Gastrocnemius medialis (tissue), 4 donors: Measurements from ENCODE around the gene PPFIA1.

Experiments
- CTCF ChIP-seq, 5 experiments: fragments of 450-650 bp in 3 of 5; fragments of 200-600 bp in 2 of 5; sonication (generic) in 2 of 5; IDR thresholded peaks in 4 of 5; conservative IDR thresholded peaks in 1 of 5; 1 replicate in 4 of 5; 2 replicates in 1 of 5; pipeline ENCODE4 v1.5.1; 2016 to 2019; ENCODE audit warnings: antibody characterized with exemption in 5 of 5, mild to moderate bottlenecking in 3 of 5, moderate library complexity in 3 of 5
- POLR2A ChIP-seq, 2 donors: fragments of 450-650 bp; IDR thresholded peaks; one replicate each; pipeline ENCODE4 v1.6.1; 2017; ENCODE audit warnings: antibody characterized with exemption in 2 of 2, mild to moderate bottlenecking in 2 of 2, moderate library complexity in 2 of 2

- TF ChIP-seq POLR2A (IDR thresholded peaks at IDR 0.05), result no peak
- no peak for TF ChIP-seq CTCF (IDR thresholded peaks at IDR 0.05 in 4 of 5, conservative IDR thresholded peaks at IDR 0.05 in 1 of 5)
These were observed 26.2 kb downstream of the PPFIA1 start for GRCh38 chr11:70296681-70297080.
